NB4 (cell line): Measurements from ENCODE around the gene INTS6.

Experiments
- DNase-seq: peaks from one replicate; pipeline ENCODE4 v3.0.0; 2010; ENCODE audit warnings: low read depth
- H3K4me3 ChIP-seq: one replicate; pipeline ENCODE4 v1.5.1; 2011; ENCODE audit warnings: mild to moderate bottlenecking, low read depth, low read length, moderate library complexity
- CTCF ChIP-seq: IDR thresholded peaks from one replicate; pipeline ENCODE4 v1.5.1; 2012; ENCODE audit warnings: low read depth, low read length
- MYC ChIP-seq: IDR thresholded peaks from 2 replicates; pipeline ENCODE4 v1.6.1; 2011; ENCODE audit warnings: low read depth, low read length
- POLR2A ChIP-seq: IDR thresholded peaks from 2 replicates; pipeline ENCODE4 v1.6.1; 2011; ENCODE audit warnings: mild to moderate bottlenecking; ENCODE audit not compliant: insufficient read length; ENCODE audit errors: extremely low read depth
- TF ChIP-seq, protein P1 (sequence below): IDR thresholded peaks from 2 replicates; pipeline ENCODE4 v1.6.1; 2011; ENCODE audit warnings: low read depth, low read length

INTS6 gene

GRCh38 chr13:51339354-51339753 is 113.5 kb downstream of the INTS6 start, which contains the start of gene SERPINE3:
Gene SERPINE3 (plus strand): TSS chr13:51339691. CDS start chr13:51341092, 1,401 bp downstream.
- DNase-seq, result no peak
- TF ChIP-seq MYC (no peak), CTCF (no peak), POLR2A (no peak)
- TF ChIP-seq, protein P1, sequence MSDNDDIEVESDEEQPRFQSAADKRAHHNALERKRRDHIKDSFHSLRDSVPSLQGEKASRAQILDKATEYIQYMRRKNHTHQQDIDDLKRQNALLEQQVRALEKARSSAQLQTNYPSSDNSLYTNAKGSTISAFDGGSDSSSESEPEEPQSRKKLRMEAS, result no peak
- no peak within 1 kb of the TSS for H3K4me3 ChIP-seq

DNA sequence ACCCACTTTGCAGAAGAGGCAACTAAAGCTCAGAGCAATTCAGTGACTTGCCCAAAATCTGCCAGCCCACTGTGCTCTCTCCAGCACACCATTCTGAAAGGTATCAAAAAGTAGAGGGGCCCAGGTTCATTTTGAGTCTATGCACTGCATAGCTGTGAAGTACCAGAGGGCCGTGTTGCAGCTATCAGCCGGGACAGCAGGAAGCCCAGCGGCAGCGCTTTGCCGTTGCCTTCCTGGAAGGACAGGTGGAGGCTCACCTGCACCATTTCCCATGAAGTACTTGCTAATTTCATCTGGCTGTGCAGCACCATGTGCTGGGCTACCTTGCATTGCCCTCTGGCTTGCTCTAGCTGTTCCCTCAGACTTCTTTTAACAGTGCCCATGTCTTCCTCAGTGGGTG is 116.1 kb downstream of the INTS6 start:
- DNase-seq, result no peak
- no peak overlapping the region for H3K4me3 ChIP-seq
- TF ChIP-seq, protein P1, result no peak
- TF ChIP-seq POLR2A, result no peak
- no peak for TF ChIP-seq MYC
- no peak for TF ChIP-seq CTCF

GRCh38 chr13:51333826-51334225 is 119.0 kb downstream of the INTS6 start:
- no peak overlapping the region for H3K4me3 ChIP-seq
- DNase-seq, result no peak

GRCh38 chr13:51333421-51333820 is 119.4 kb downstream of the INTS6 start:
- no peak for DNase-seq
- TF ChIP-seq MYC, result no peak
- TF ChIP-seq, protein P1, result no peak
- TF ChIP-seq POLR2A, result no peak
- no peak for TF ChIP-seq CTCF
- no peak overlapping the region for H3K4me3 ChIP-seq

More at GRCh38 chr13:51333826-51334225, 119.0 kb downstream of the INTS6 start:
- TF ChIP-seq MYC (no peak), POLR2A (no peak), CTCF (no peak)
- TF ChIP-seq, protein P1, result no peak

- no peak overlapping the region for H3K4me3 ChIP-seq
- TF ChIP-seq CTCF, result no peak
- TF ChIP-seq, protein P1, result no peak
- no peak for TF ChIP-seq MYC
- no peak for TF ChIP-seq POLR2A
- no peak for DNase-seq
These were observed 120.1 kb downstream of the INTS6 start for GRCh38 chr13:51332566-51333361.
